LHCN-M2 (cell line): ENCODE data around the gene AGO1. TPM values are rescaled to one million over a fixed set of nuclear protein-coding genes. Genes with fewer than 3 reads are reported as not detected.
"Not testable (repeated sequence)": the region's sequence is repeated elsewhere in the genome, so short reads cannot be mapped to it uniquely, and the experiment has no call there.

ENCODE experiments used
- DNase-seq: peaks from one replicate; pipeline ENCODE4 v3.0.0-alpha.2; 2012; ENCODE audit warnings: low read depth
- total RNA-seq: library from RNA; depleted of rRNA; stranded (reverse); fragments of >200 nt; gene quantifications from 2 replicates; pipeline ENCODE4 v1.2.3, GENCODE V29; 2014; rRNA removed

AGO1 gene
- total RNA-seq, 1 experiment from 2014 or later, result 16.6 TPM

DNA sequence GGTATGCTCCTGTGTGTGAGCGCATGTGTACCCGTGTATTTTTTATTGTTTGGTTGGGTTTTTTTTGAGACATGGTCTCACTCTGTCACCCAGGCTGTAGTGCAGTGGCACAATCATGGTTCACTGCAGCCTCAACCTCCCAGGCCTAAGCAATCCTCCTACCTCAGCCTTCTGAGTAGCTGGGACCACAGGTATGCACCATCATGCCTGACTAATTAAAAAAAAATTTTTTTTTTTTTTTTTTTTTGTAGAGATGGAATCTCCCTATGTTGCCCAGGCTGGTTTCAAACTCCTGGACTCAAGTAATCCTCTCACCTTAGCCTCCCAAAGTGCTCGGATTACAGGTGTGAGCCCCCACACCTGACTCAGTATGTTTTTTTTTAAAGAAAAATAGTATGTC lies 89.6 kb downstream of the AGO1 start:
- DNase-seq, result not testable (repeated sequence)

DNA sequence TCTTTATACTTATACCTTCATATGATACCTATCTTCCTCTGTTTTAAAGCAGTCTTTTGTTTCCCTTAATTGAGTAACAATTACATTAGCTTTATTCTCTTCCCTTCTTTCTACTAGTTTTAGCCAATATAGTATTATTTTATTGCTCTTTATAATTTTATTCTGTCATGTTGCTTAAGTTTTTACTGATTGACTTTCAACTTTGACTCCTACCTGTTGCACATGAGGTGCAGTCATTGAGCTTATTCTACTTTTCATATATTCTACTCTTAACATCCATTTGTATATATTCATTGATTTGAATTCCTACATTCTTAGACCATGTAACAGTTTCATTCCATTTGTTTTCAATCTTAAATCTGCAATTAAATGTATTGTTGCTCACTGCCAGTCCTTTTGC lies 97.1 kb downstream of the AGO1 start:
- no peak for DNase-seq

Other genes with a start within 250 kb of the AGO1 start
- gene PSMB2, start 241.7 kb upstream of the AGO1 start, total RNA-seq, result 47.5 and 50.5 TPM in 2 replicates
- 30.5 and 31.3 TPM in 2 replicates for gene C1orf216, start 164.3 kb upstream of the AGO1 start, total RNA-seq
- gene CLSPN, start 113.2 kb upstream of the AGO1 start, total RNA-seq, result 33.0 and 46.2 TPM in 2 replicates
- gene AGO4, start 75.2 kb upstream of the AGO1 start, total RNA-seq, result 4.7 and 5.7 TPM in 2 replicates
- gene AGO3, start 47.9 kb downstream of the AGO1 start, total RNA-seq, result 13.3 and 16.1 TPM in 2 replicates
- not detected in 2 replicates for gene TEKT2, start 200.9 kb downstream of the AGO1 start, total RNA-seq
- gene ADPRS, start 205.7 kb downstream of the AGO1 start, total RNA-seq, result 41.2 and 46.9 TPM in 2 replicates
- gene COL8A2, start 242.0 kb downstream of the AGO1 start, total RNA-seq, result 0.11 and 0.26 TPM in 2 replicates